Measurements from ENCODE around the gene TRIM40.
A peak's percentile ranks its signal among the peaks of the same experiment; 100 is the strongest.

Gene TRIM40

GRCh38 chr6:30097902-30098768 lies 37.8 kb upstream of the TRIM40 start:
- no peak for TF ChIP-seq CTCF (IDR thresholded peaks at IDR 0.05; ENCODE audit: low read depth, low read length)
- in situ Hi-C loops (cut with HindIII; ENCODE audit: low sequenced_read_pairs): no loop called here
- H3K4me3 ChIP-seq (ENCODE audit: low read depth, low read length): no peak overlapping the region
- no peak for DNase-seq (ENCODE audit: low read depth, low spot score)

GRCh38 chr6:30100154-30100553 lies 35.8 kb upstream of the TRIM40 start:
- H3K4me3 ChIP-seq (ENCODE audit: low read depth, low read length): no peak overlapping the region
- in situ Hi-C loops (cut with HindIII; ENCODE audit: low sequenced_read_pairs): no loop called here
- TF ChIP-seq CTCF (IDR thresholded peaks at IDR 0.05; ENCODE audit: low read depth, low read length): no peak

GRCh38 chr6:30100585-30101443 lies 35.1 kb upstream of the TRIM40 start:
- no peak overlapping the region for H3K4me3 ChIP-seq (ENCODE audit: low read depth, low read length)
- no peak for TF ChIP-seq CTCF (IDR thresholded peaks at IDR 0.05; ENCODE audit: low read depth, low read length)
- DNase-seq (ENCODE audit: low read depth, low spot score): no peak
- in situ Hi-C loops (cut with HindIII; ENCODE audit: low sequenced_read_pairs): no loop called here

More at GRCh38 chr6:30100154-30100553, 35.8 kb upstream of the TRIM40 start:
- no peak for DNase-seq (ENCODE audit: low read depth, low spot score)

GRCh38 chr6:30101444-30102413 lies 34.2 kb upstream of the TRIM40 start:
- DNase-seq (ENCODE audit: low read depth, low spot score): peak; percentile 77
- peak overlapping the region; percentile 42 for H3K4me3 ChIP-seq (ENCODE audit: low read depth, low read length)
- in situ Hi-C loops (cut with HindIII; ENCODE audit: low sequenced_read_pairs): no loop called here
- TF ChIP-seq CTCF (IDR thresholded peaks at IDR 0.05; ENCODE audit: low read depth, low read length): no peak

GRCh38 chr6:30102414-30102969 lies 33.4 kb upstream of the TRIM40 start:
- TF ChIP-seq CTCF (IDR thresholded peaks at IDR 0.05; ENCODE audit: low read depth, low read length): no peak
- no peak for DNase-seq (ENCODE audit: low read depth, low spot score)
- H3K4me3 ChIP-seq (ENCODE audit: low read depth, low read length): no peak overlapping the region
- in situ Hi-C loops (cut with HindIII; ENCODE audit: low sequenced_read_pairs): no loop called here

All from astrocyte of the spinal cord (primary cell).